Frontal cortex (tissue), 4 donors: ENCODE data around the gene LUC7L2. TPM values are rescaled to one million over a fixed set of nuclear protein-coding genes. Genes with fewer than 3 reads are reported as not detected.
"Not testable (repeated sequence)": the region's sequence is repeated elsewhere in the genome, so short reads cannot be mapped to it uniquely, and the experiment has no call there.

ENCODE experiments used
- DNase-seq, 2 donors: peaks; one replicate each; pipeline ENCODE4 v3.0.0; 2012; ENCODE audit warnings: low spot score in 2 of 2
- FAIRE-seq: peaks from 2 replicates; lab custom pipeline; 2012; peaks lifted over from hg19 to GRCh38; lab: Jason Lieb, UNC
- total RNA-seq: library from RNA; depleted of rRNA; stranded (reverse); fragments of >200 nt; gene quantifications from one replicate; pipeline ENCODE4 v1.2.3, GENCODE V29; 2014
- donor health status: control.
- donor health status: control.
- donor health status: control.

The LUC7L2 gene
- total RNA-seq, 1 donor from 2014 or later: 50.1 TPM

DNA sequence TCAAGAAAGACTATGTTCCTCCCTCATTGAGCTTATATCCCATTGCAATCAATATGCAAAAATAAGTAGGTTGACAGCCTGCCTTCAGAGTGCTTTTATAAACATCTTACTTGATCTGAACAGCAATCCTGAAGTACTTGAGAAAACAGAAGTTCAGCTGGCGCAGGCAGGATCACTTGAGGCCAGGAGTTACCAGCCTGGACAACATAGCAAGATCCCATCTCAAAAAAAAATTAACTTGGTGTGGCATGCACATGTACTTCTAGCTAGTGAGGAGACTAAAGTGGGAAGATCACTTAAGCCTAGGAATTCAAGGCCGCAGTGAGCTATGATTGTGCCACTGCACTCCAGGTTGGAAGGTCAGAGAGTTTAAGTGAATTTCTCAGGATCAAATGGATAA is 30.1 kb downstream of the LUC7L2 start:
- no peak for DNase-seq
- no peak for FAIRE-seq

DNA sequence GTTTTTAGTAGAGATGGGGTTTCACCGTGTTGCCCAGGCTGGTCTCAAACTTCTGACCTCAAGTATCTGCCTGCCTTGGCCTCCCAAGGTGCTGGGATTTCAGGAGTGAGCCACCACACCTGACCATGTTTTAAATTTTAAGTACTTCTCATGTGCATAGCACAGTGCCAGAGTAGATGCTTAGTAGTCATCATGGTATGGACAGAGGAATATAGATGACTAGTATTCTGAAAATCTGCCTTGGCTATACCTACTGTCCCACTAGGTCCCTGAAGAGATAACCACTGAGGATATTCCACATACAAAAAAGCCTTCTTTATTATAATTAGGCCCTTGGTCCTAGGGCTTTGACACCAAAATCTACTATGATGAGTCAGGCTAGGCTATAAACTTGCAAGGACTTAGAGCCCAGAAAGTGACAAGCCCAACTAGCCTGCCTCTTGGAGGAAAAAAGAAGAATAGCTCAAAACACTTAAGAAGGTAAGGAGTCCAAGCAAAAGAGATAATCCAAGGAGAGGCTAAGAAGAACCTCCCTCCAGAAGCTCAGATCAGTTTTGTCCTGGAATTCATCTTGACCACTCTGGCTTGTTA is 34.0 kb downstream of the LUC7L2 start:
- FAIRE-seq (no peak), DNase-seq (no peak)

- DNase-seq: no peak
- FAIRE-seq: no peak
These were observed 34.8 kb downstream of the LUC7L2 start for GRCh38 chr7:139394540-139394939.

GRCh38 chr7:139396323-139396951 is 36.7 kb downstream of the LUC7L2 start:
- FAIRE-seq: peak; percentile 31
- DNase-seq: no peak

DNA sequence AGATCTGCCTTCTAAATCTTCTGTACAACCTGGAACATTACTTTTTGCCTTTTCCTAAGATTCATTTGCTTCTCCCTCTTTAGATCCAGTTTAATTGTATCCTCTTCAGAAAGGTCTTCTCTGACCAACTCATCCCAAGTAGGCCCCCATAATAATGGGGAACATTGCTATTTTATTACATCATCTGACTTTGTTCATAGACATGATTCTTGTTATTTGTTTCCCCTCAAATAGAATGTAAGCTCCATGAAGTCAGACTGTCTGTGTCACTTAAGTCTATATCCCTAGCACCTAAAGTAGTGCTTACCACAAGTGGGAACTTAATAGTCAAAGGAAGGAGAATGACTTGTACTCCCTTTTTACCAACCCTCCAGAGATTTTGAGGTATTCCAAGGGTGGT is 37.5 kb downstream of the LUC7L2 start:
- no peak for FAIRE-seq

GRCh38 chr7:139403601-139404000 is 43.9 kb downstream of the LUC7L2 start:
- DNase-seq (no peak), FAIRE-seq (no peak)

More for the DNA sequence above, 37.5 kb downstream of the LUC7L2 start:
- DNase-seq: no peak

- DNase-seq (no peak), FAIRE-seq (no peak)
These were observed 47.9 kb downstream of the LUC7L2 start for GRCh38 chr7:139407555-139407954.

DNA sequence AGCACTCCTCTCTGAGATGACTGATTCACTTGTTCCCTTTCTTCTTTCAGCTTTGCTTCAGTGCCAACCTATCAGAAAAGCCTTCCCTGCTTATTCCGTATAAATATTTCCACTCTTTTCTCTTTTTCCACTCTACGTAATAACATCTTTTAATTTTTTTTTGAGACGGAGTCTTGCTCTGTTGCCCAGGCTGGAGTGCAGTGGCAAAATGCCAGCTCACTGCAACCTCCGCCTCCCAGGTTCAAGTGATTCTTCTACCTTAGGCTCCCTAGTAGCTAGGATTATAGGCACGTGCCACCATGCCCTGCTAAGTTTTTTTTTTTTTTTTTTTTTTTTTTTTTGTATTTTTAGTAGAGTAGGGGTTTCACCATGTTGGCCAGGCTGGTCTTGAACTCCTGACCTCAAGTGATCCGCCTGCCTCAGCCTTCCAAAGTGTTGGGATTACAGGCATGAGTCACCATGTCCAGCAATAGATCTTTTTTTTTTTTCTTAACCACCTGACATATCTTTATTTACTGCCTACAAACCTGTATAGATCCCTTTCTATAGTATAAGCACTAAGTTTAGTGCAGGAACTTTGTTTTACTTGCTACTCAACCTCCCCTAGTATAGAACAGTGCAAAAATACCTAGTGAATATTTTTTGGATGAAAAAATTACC is 55.2 kb downstream of the LUC7L2 start:
- DNase-seq, FAIRE-seq: not testable (repeated sequence)

- DNase-seq: no peak
- FAIRE-seq: no peak
These were observed 56.7 kb downstream of the LUC7L2 start for GRCh38 chr7:139416405-139416804.

DNA sequence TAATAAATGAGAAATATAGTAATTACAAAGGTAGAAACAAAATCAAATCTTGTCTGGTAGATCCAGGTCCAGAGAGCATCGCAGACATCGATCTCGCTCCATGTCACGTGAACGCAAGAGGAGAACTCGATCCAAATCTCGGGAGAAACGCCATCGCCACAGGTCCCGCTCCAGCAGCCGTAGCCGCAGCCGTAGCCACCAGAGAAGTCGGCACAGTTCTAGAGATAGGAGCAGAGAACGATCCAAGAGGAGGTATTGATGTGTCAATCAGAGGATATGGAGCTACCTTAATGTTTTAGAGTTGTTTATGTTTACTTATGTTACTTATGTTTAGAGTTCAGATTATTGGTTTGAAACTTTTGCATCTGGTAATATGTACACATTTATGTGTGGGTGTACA is 57.8 kb downstream of the LUC7L2 start:
- FAIRE-seq (no peak), DNase-seq (no peak)

DNA sequence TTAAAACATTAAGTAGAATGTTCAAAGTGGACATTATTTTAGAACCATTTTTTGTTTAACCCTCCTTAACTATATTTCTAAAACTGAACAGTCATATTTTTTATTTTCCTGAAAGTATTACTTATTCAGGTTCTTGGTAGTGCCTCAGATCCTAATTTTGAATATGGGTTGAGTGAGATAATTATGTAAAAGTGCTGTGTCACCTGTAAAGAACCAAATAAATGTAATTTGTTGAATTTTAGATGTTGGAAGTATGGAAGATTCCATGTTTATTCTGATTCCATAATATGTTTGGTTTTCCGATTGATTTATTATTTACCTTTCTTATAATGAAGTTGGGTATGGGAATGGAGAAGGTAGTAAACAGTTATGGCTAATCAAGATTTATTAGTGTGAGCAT is 61.4 kb downstream of the LUC7L2 start:
- FAIRE-seq: no peak
- DNase-seq: no peak

DNA sequence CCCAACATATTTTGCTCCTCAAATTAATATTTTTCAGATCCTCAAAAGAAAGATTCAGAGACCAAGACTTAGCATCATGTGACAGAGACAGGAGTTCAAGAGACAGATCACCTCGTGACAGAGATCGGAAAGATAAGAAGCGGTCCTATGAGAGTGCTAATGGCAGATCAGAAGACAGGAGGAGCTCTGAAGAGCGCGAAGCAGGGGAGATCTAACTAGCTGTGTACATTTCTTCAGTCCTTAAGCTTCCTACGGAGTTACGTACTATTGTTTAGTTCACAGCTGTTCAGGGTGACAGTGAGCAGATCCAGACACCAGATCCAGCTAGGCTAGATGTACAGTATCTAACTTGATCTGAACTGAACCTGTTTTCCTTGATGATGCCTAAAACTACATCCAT is 62.4 kb downstream of the LUC7L2 start:
- FAIRE-seq: no peak
- DNase-seq: no peak

DNA sequence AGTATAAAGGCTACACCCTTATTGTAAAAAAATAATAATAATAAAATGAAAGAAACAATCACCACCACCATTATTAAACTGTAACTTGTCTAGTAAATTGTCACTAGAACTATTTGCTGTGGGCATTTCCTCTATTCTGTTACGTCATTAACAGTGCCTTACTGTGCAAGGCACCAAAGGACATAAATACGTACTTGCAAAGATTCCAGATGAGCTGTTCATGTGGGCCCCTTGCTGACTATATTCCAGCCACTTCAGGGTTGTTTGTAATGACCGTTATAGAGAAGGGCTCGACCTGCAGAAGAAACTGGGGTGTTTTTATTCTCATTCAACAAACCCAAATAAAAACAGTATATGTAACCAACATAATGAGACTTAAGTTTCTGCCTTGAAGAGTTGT is 63.4 kb downstream of the LUC7L2 start:
- no peak for FAIRE-seq

GRCh38 chr7:139424004-139424403 is 64.3 kb downstream of the LUC7L2 start:
- FAIRE-seq: no peak
- no peak for DNase-seq

More for the DNA sequence above, 63.4 kb downstream of the LUC7L2 start:
- no peak for DNase-seq

DNA sequence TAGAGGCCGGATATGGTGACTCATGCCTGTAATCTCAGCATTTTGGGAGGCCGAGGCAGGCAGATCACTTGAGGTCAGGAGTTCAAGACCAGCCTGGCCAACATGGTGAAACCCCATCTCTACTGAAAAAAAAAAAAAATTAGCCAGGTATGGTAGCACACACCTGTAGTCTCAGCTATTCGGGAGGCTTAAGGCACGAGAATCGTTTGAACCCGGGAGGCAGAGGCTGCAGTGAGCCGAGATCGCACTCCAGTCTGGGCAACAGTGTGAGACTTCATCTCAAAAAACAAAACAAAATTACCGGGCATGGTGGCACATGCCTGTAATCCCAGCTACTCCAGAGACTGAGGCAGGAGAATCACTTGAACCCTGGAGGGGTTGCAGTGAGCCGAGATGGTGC is 66.0 kb downstream of the LUC7L2 start:
- not testable (repeated sequence) for FAIRE-seq, DNase-seq

- DNase-seq (peak in 1 of 2 donors; percentile 32), FAIRE-seq (no peak)
These were observed 66.7 kb downstream of the LUC7L2 start for GRCh38 chr7:139426258-139427028.

GRCh38 chr7:139427029-139427420 is 67.3 kb downstream of the LUC7L2 start:
- no peak for DNase-seq

DNA sequence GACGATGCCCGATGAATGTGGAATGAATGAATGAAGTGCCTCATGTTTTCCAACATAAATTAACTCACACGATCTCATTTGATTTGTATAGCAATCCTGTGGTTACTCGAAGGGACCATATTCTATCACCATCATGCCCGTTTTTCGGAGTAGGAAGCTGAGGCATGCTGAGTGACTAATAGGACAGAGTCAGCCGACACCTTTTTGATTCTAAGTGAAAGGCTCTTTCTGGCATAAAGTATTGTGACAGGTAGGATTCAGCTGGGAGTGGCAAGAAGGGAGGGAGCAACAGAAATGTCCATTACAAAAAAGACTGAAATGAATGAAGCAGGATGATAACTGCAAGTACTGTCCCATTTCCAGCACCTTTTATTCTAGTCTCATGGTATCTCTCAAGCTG is 68.1 kb downstream of the LUC7L2 start:
- FAIRE-seq: no peak

More at GRCh38 chr7:139427029-139427420, 67.3 kb downstream of the LUC7L2 start:
- no peak for FAIRE-seq

GRCh38 chr7:139429735-139430134 is 70.0 kb downstream of the LUC7L2 start:
- FAIRE-seq: not testable (repeated sequence)

More for the DNA sequence above, 68.1 kb downstream of the LUC7L2 start:
- no peak for DNase-seq

DNA sequence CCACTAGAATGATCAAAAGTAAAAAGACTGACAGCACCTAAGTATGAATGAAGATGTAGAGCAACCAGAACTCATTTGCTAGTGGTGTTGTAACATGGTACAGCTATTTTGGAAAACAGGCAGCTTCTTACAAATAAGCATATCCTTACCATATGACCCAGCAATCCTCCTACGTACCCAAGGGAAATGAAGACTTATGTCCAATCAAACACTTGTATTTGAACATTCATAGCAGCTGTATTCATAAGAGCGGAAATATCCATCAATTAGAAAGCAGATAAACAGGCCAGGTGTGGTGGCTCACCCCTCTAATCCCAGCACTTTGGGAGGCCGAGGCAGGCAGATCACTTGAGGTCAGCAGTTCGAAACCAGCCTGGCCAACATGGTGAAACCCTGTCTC is 70.7 kb downstream of the LUC7L2 start:
- DNase-seq (no peak), FAIRE-seq (no peak)

More at GRCh38 chr7:139429735-139430134, 70.0 kb downstream of the LUC7L2 start:
- not testable (repeated sequence) for DNase-seq
